ENCODE results near the gene OCSTAMP.
A peak's percentile ranks its signal among the peaks of the same experiment; 100 is the strongest.

The OCSTAMP gene

DNA sequence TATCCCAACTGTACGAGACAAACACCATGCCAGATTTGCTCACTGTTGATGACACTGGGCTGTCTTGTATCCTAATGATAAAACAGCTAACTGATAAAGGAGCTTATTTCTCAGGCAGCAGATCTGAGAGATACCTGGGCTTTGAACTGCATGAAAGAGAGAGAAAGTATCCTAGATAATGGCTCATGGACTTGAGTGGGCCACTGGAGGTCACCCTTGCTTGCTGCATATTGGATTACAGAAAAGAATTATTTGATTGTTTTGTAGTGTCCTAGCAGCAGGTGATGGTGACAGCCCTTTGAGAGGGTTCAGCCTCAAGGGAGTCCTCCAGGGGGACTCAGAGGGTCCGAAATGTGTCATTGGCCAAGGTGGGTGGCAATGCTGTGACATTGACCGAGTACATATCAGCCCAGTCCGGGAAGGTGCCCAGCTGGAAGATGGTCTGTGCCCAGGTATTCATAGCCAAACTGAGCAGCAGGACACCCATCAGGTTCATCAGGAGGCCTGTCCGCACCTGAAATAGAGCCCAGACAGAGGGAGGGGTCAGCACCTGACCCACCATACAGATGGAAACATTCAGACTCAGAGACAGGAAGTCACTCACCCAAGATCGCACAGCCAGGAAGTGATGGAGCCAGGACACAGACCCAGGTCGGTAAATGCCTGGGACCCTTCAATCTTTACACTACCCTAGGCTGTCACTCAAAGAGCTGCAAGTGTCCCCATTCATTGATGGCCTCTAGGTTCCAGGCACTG, 9.4 kb upstream of the OCSTAMP start:
- Histone ChIP-seq H3K36me3 (ENCODE audit: control insufficient read depth, insufficient read depth, low read length, severe bottlenecking) (no peaks in the 10 kb centered on the region), H3K4me3 (ENCODE audit: low read length) (no peak overlapping the region), H3K9ac (ENCODE audit: low read length) (no peak overlapping the region), H3K4me1 (ENCODE audit: control insufficient read depth, insufficient read depth, low read length) (peaks cover 38% of the 10 kb centered on the region), H3K9me3 (ENCODE audit: control insufficient read depth, low read length) (no peaks in the 10 kb centered on the region), H3K27me3 (replicated peaks; ENCODE audit: control insufficient read depth, insufficient read depth, low read length) (no peaks in the 10 kb centered on the region)
- DNase-seq (ENCODE audit: low read depth), result no peak

DNA sequence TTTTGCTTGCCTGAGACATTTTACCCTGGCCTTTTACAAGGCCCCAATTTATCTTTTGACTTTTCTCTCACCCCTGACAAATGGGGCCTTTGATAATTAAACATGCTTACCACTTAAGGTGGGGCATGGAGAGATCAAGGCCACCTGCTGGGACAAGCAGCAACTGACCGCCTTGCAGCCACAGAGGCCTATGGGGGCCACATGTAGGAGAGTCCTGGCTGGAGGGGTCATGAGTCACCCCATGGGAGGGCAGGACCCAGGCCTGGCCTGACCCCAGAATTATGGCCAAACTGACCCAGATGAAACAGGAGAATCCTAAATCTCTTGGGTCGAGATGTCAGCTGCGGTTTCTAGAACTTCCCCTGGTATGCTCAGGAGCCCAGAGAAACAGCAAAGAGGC, 8.5 kb upstream of the OCSTAMP start:
- H3K4me1 ChIP-seq (ENCODE audit: control insufficient read depth, insufficient read depth, low read length), result peaks cover 38% of the 10 kb centered on the region
- H3K27me3 ChIP-seq (replicated peaks; ENCODE audit: control insufficient read depth, insufficient read depth, low read length), result no peaks in the 10 kb centered on the region
- no peaks in the 10 kb centered on the region for H3K36me3 ChIP-seq (ENCODE audit: control insufficient read depth, insufficient read depth, low read length, severe bottlenecking)
- DNase-seq (ENCODE audit: low read depth), result no peak
- no peaks in the 10 kb centered on the region for H3K9me3 ChIP-seq (ENCODE audit: control insufficient read depth, low read length)
- peak overlapping the region; percentile 15 for H3K9ac ChIP-seq (ENCODE audit: low read length)
- H3K4me3 ChIP-seq (ENCODE audit: low read length), result no peak overlapping the region

DNA sequence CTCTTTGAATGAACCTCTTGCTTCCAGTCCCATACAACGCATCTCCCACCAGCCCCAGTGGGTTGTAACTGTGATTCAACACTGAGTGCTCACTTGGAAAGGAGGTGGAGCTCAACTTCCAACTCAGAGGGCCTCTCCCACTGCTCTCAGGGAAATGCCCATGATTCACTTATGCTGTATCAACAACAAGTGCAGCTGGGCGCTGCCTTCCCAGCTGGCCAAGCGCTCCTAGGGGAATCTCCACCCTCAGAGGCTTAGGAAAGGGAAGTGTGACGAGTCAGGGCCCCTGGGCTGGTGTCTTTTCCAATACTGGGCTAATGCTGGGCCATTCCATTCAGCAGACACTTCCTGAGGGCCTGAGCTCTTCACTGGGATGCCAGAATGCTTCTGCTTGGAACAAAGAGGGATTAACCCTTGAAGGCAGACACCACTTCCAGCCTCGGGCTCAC, 8.1 kb upstream of the OCSTAMP start:
- Histone ChIP-seq H3K9ac (ENCODE audit: low read length) (peak overlapping the region; percentile 15), H3K4me3 (ENCODE audit: low read length) (no peak overlapping the region), H3K4me1 (ENCODE audit: control insufficient read depth, insufficient read depth, low read length) (peaks cover 38% of the 10 kb centered on the region), H3K36me3 (ENCODE audit: control insufficient read depth, insufficient read depth, low read length, severe bottlenecking) (no peaks in the 10 kb centered on the region), H3K27me3 (replicated peaks; ENCODE audit: control insufficient read depth, insufficient read depth, low read length) (no peaks in the 10 kb centered on the region), H3K9me3 (ENCODE audit: control insufficient read depth, low read length) (no peaks in the 10 kb centered on the region)
- peak; percentile 51 for DNase-seq (ENCODE audit: low read depth)

DNA sequence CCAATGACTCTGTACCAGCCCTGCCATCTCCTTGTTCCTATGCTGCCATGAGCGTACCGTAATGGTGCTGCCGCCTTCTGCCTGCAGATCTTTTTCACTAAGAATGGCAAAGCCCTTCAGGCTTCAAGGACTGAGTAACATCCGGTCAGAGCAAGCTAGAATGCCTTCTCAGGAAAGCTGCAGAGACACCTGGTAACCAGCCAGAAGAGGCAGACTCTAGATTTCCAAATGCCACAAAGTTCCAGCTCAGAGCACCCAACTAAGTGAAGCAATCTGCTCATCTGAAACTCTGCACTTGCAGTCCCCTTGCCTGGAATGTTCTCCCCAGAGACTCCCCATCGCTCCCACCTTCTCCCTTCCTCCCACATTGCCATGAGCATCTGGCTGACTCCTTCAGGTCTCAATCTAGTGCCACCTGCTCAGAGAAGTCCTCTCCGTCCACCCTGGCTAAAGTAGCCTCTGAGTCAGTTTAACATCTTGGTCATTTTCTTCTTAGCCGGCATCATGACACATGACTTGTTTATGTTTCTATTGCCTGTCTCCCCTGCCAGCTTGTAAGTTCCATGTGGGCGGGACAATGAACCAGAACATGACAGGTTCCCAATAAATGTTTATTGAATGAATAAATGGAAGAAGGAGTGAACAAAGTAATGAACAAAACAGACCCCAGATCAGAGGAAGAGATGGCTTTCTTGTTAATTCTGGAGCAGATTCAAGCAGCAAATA, 6.9 kb upstream of the OCSTAMP start:
- no peak overlapping the region for H3K9ac ChIP-seq (ENCODE audit: low read length)
- H3K4me1 ChIP-seq (ENCODE audit: control insufficient read depth, insufficient read depth, low read length), result peaks cover 33% of the 10 kb centered on the region
- peak; percentile 43 for DNase-seq (ENCODE audit: low read depth)

DNA sequence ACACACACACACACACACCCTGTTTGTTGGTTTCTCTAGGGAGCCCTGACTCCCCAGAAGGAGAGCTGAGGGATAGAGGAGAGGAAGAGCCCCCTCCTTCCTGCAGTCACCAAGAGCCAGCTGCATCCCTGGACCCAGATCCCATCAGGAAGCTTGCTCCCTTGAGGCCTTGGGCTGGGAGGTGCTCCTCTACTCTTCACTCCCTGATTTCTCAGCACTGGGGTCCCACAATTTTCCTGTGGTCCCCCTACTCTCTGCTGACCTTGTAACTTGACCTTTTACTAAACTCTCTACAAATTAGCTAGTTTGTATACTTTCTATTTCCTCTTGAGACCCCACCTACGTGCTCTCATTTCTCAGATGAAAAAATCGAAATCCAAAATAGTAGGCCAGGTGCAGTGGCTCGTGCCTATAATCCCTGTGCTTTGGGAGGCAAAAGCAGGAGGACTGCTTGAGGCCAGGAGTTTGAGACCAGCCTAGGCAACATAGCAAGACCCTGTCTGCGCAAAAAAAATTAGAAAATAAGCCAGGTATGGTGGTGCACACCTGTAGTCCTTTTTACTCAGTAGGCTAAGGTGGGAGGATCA, 5.0 kb upstream of the OCSTAMP start:
- no peaks in the 10 kb centered on the region for H3K9me3 ChIP-seq (ENCODE audit: control insufficient read depth, low read length)
- H3K4me3 ChIP-seq (ENCODE audit: low read length), result no peak overlapping the region
- no peaks in the 10 kb centered on the region for H3K27me3 ChIP-seq (replicated peaks; ENCODE audit: control insufficient read depth, insufficient read depth, low read length)
- H3K4me1 ChIP-seq (ENCODE audit: control insufficient read depth, insufficient read depth, low read length), result peaks cover 27% of the 10 kb centered on the region
- H3K36me3 ChIP-seq (ENCODE audit: control insufficient read depth, insufficient read depth, low read length, severe bottlenecking), result no peaks in the 10 kb centered on the region
- no peak for DNase-seq (ENCODE audit: low read depth)
- no peak overlapping the region for H3K9ac ChIP-seq (ENCODE audit: low read length)

More for the DNA sequence above, 6.9 kb upstream of the OCSTAMP start:
- Histone ChIP-seq H3K27me3 (replicated peaks; ENCODE audit: control insufficient read depth, insufficient read depth, low read length) (no peaks in the 10 kb centered on the region), H3K9me3 (ENCODE audit: control insufficient read depth, low read length) (no peaks in the 10 kb centered on the region), H3K36me3 (ENCODE audit: control insufficient read depth, insufficient read depth, low read length, severe bottlenecking) (no peaks in the 10 kb centered on the region), H3K4me3 (ENCODE audit: low read length) (no peak overlapping the region)

DNA sequence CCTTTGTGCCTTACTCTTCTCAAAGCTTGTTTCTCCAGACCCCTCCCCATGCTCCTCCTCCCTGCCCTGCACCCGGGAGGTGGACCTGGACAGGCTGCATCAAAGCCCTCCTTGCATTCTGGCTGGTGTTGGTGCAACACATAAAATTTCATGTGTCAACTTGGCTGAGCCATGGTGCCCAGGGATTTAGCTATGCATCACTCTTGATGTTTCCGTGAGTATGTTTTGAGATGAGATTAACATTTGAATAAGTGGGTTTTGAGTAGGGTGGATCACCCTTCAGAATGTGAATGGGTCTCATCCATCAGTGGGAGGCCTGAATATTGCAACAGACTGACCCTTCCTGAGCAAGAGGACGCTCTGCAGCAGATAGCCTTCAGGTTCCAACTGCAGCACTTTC, 4.4 kb upstream of the OCSTAMP start:
- H3K9me3 ChIP-seq (ENCODE audit: control insufficient read depth, low read length), result no peaks in the 10 kb centered on the region
- H3K4me3 ChIP-seq (ENCODE audit: low read length), result no peak overlapping the region
- no peaks in the 10 kb centered on the region for H3K27me3 ChIP-seq (replicated peaks; ENCODE audit: control insufficient read depth, insufficient read depth, low read length)
- H3K36me3 ChIP-seq (ENCODE audit: control insufficient read depth, insufficient read depth, low read length, severe bottlenecking), result no peaks in the 10 kb centered on the region
- peaks cover 27% of the 10 kb centered on the region for H3K4me1 ChIP-seq (ENCODE audit: control insufficient read depth, insufficient read depth, low read length)
- no peak for DNase-seq (ENCODE audit: low read depth)
- H3K9ac ChIP-seq (ENCODE audit: low read length), result no peak overlapping the region

DNA sequence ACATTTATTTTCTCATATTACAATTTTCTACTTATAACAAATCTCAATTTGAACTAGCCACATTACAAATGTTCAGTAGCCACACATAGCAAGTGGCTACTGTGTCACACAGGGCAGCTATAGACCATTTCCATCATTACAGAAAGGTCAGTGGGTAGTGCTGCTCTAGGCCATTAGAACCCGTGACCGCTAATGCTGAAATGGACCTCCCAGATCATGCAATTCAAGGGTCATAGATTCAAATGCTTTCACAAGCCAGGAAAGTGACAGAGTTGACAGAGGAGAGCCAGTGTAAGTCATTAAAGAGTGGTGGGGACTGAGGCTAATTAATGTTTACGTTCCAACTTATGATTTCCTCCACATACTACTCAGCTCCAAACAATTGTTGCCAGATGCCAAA, 3.5 kb upstream of the OCSTAMP start:
- H3K9ac ChIP-seq (ENCODE audit: low read length), result no peak overlapping the region
- no peaks in the 10 kb centered on the region for H3K9me3 ChIP-seq (ENCODE audit: control insufficient read depth, low read length)
- H3K27me3 ChIP-seq (replicated peaks; ENCODE audit: control insufficient read depth, insufficient read depth, low read length), result no peaks in the 10 kb centered on the region
- H3K36me3 ChIP-seq (ENCODE audit: control insufficient read depth, insufficient read depth, low read length, severe bottlenecking), result no peaks in the 10 kb centered on the region
- H3K4me1 ChIP-seq (ENCODE audit: control insufficient read depth, insufficient read depth, low read length), result peaks cover 21% of the 10 kb centered on the region
- DNase-seq (ENCODE audit: low read depth), result no peak
- no peak overlapping the region for H3K4me3 ChIP-seq (ENCODE audit: low read length)

DNA sequence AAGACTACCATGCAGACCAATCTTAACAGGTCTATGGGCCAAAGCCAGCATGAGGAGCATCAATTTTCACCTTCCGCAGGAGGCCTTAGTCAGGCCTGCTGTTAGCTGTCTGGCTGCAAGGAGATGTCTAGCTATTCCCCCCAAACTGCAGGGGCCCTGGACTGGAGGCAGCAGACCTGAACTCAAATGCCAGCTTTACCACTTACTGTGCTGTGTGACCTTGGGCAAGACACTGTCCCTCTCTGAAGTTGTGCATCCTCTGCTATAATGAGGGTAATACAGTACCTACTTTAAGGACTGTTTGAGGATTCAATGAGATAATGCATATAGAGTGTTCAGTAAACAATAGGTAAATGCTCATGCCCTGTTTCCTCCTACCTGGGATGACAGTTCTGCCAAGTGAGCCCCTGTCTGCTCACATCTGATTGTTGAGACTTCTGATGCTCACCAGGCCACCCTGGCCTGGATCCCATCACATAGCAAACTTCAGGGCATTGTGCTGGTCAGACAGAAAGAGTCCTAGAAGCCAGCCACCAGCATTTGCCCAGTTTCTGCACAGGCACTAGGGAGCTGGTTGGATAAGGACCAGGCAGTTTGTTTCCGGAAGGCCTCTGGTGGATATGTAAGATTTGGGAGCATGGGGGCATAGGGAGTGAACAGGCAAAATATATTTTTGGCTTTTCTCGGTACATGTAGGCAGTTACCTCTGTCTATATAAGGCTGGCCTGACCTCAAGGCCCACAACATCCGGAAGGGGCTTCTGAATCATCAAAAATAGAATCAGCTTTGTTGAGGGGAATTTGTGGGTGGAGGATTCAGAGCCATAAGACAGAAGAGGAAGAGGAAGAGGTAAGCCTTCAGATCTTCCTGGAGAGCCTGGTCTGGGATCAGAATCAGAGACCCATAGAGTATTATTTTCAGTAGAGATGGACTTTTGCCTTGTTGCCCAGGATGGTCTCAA, 2.3 kb upstream of the OCSTAMP start:
- DNase-seq (ENCODE audit: low read depth), result no peak
- H3K9ac ChIP-seq (ENCODE audit: low read length), result no peak overlapping the region
- H3K4me3 ChIP-seq (ENCODE audit: low read length), result no peak overlapping the region
- no peaks in the 10 kb centered on the region for H3K36me3 ChIP-seq (ENCODE audit: control insufficient read depth, insufficient read depth, low read length, severe bottlenecking)
- H3K9me3 ChIP-seq (ENCODE audit: control insufficient read depth, low read length), result no peaks in the 10 kb centered on the region
- peaks cover 4% of the 10 kb centered on the region for H3K27me3 ChIP-seq (replicated peaks; ENCODE audit: control insufficient read depth, insufficient read depth, low read length)
- peaks cover 10% of the 10 kb centered on the region for H3K4me1 ChIP-seq (ENCODE audit: control insufficient read depth, insufficient read depth, low read length)

DNA sequence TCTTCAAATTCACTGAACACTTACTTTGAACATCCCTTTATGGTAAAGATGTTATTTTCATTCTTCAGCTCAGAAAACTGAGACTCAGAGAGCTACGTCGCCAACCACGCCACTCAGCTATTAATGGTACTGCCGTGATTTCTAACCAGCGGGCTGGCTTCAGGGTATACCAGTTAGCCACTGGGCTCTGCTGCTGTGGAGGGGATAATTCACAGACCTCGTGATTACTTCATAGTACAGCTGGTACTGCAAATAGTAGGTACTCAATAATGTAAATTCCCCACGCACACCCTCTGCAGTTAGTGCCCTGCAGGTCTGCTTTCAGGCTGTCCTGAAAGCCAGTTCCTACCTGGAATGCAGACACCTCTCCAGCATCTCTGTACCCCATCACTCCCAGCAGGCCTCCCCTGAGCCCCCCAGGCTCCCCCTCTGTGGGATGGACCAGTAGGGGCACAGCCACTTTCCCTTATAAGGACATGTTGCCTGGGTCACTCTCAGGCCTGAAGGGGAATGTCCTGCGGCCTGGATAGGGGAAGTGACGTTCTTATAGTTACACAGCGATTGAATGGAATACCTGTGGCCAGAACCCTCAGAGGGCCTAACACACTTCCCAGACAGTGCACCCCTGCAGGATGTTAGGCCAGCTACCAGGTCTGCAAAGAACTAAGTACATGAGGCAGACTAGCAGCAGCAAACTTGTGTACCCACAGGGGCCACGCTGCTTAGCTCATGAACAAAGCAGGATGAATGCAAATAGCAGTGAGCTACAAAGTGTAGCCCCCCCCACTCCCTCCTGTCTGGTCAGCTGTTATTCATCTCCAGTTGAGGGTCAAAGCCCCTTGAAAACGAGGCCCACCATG, 1.3 kb upstream of the OCSTAMP start:
- H3K4me3 ChIP-seq (ENCODE audit: low read length), result no peak overlapping the region
- H3K9me3 ChIP-seq (ENCODE audit: control insufficient read depth, low read length), result no peaks in the 10 kb centered on the region
- peaks cover 7% of the 10 kb centered on the region for H3K27me3 ChIP-seq (replicated peaks; ENCODE audit: control insufficient read depth, insufficient read depth, low read length)
- H3K9ac ChIP-seq (ENCODE audit: low read length), result no peak overlapping the region
- peaks cover under 1% of the 10 kb centered on the region for H3K4me1 ChIP-seq (ENCODE audit: control insufficient read depth, insufficient read depth, low read length)
- DNase-seq (ENCODE audit: low read depth), result no peak
- H3K36me3 ChIP-seq (ENCODE audit: control insufficient read depth, insufficient read depth, low read length, severe bottlenecking), result no peaks in the 10 kb centered on the region
